ENCODE data around the gene SLITRK4. TPM values are rescaled to one million over a fixed set of nuclear protein-coding genes. Genes with fewer than 3 reads are reported as not detected.

The SLITRK4 gene
- total and polyA plus RNA-seq, 2 of the 4 experiments (the other 2 are of a cell fraction) = not detected

- intact Hi-C loops (cut with micrococcal nuclease) (no loop called here), in situ Hi-C loops (cut with MboI; ENCODE audit: low sequenced_read_pairs) (no loop called here)
Observed at GRCh38 chrX:143642426-143642825, 6.5 kb upstream of the SLITRK4 start.

More at GRCh38 chrX:143642426-143642825, 6.5 kb upstream of the SLITRK4 start:
- Histone ChIP-seq H3K4me3 (ENCODE audit: insufficient read depth, low read depth, low read length) (no peak overlapping the region), H2BK5ac (ENCODE audit: low read depth, low read length, poor library complexity, severe bottlenecking) (no peak overlapping the region), H2AK5ac (ENCODE audit: low read depth, low read length) (no peak overlapping the region), H3K27ac (ENCODE audit: insufficient read depth, low read length) (no peak overlapping the region), H3K4ac (ENCODE audit: low read depth, low read length) (no peak overlapping the region), H3K27me3 (ENCODE audit: control insufficient read depth, insufficient read depth, low read length) (no peaks in the 10 kb centered on the region), H4K5ac (ENCODE audit: low read depth, low read length) (no peak overlapping the region), H3K79me1 (ENCODE audit: low read depth in 1 of 2, low read length in 2 of 2) (no peaks in the 10 kb centered on the region), H2AFZ (replicated peaks; ENCODE audit: low read length, poor library complexity) (no peak overlapping the region), H3K4me2 (ENCODE audit: low read depth, low read length) (no peak overlapping the region), H3K14ac (replicated peaks; ENCODE audit: low read depth, low read length) (no peak overlapping the region), H4K8ac (ENCODE audit: low read depth in 2 of 2, low read length in 2 of 2) (no peak overlapping the region), H3K23ac (ENCODE audit: low read depth, low read length) (no peak overlapping the region), H2BK15ac (ENCODE audit: low read depth, low read length) (no peak overlapping the region), H4K91ac (ENCODE audit: insufficient read depth, low read depth, low read length) (no peak overlapping the region), H3K9ac (ENCODE audit: low read depth, low read length) (no peak overlapping the region), H3K9me1 (ENCODE audit: insufficient read depth, low read length) (no peaks in the 10 kb centered on the region), H2AK9ac (replicated peaks; ENCODE audit: low read depth, low read length, poor library complexity) (no peak overlapping the region), H3K18ac (ENCODE audit: low read depth, low read length) (no peak overlapping the region), H3K4me1 (ENCODE audit: control insufficient read depth, insufficient read depth, low read length) (no peaks in the 10 kb centered on the region), H2BK120ac (ENCODE audit: low read depth, low read length) (no peak overlapping the region), H3K56ac (ENCODE audit: extremely low read depth, insufficient read depth, low read length) (no peak overlapping the region), H3K36me3 (ENCODE audit: control insufficient read depth, insufficient read depth, low read length) (no peaks in the 10 kb centered on the region), H2BK20ac (ENCODE audit: low read depth, low read length) (no peak overlapping the region), H4K20me1 (ENCODE audit: insufficient read depth, low read length) (no peaks in the 10 kb centered on the region), H3K9me3 (ENCODE audit: control insufficient read depth, insufficient read depth, low read length) (peaks cover 3% of the 10 kb centered on the region; the same call in 1 of the 2 replicates)
- no peak for DNase-seq
- WGBS, 2 experiments (ENCODE audit: extremely low coverage in 2 of 2, insufficient read length in 1 of 2) = no CpG with 5 or more reads among the region's 3 CpGs
- dilution Hi-C loops (cut with HindIII; ENCODE audit: low sequenced_read_pairs, unreplicated experiment) = no loop called here
- no peak for ATAC-seq (ENCODE audit: low read depth)
- ChIA-PET CTCF (no interaction called here), POLR2A (ENCODE audit: unreplicated experiment) (no interaction called here)
- no TSS peak for BruUV-seq (replicated peaks)
- no peak for TF ChIP-seq CEBPB (IDR thresholded peaks at IDR 0.05; ENCODE audit: low read depth, low read length)
- TF ChIP-seq MAFK (IDR thresholded peaks at IDR 0.05; ENCODE audit: low read depth, low read length) = no peak
- TF ChIP-seq USF2 (IDR thresholded peaks at IDR 0.05; ENCODE audit: low read depth, low read length) = no peak
- TF ChIP-seq FOS (IDR thresholded peaks at IDR 0.05; ENCODE audit: low read depth, low read length) = no peak
- TF ChIP-seq MXI1 (IDR thresholded peaks at IDR 0.05; ENCODE audit: borderline replicate concordance, low read depth, low read length) = no peak

Measured in IMR-90 (cell line).